ENCODE data around the gene ESPNL.

The ESPNL gene

GRCh38 chr2:238102865-238103264 is 2.7 kb downstream of the ESPNL start:
- no peak overlapping the region for H3K4me3 ChIP-seq (ENCODE audit: severe bottlenecking)
- no peak for ATAC-seq (ENCODE audit: low read depth)
- no peaks in the 10 kb centered on the region for H3K4me1 ChIP-seq (ENCODE audit: insufficient read depth, poor library complexity, severe bottlenecking)
- no peak overlapping the region for H3K27ac ChIP-seq (ENCODE audit: poor library complexity, severe bottlenecking)
- no peaks in the 10 kb centered on the region for H3K9me3 ChIP-seq (ENCODE audit: severe bottlenecking)
- no peaks in the 10 kb centered on the region for H3K36me3 ChIP-seq (ENCODE audit: low read depth)
- no peak for TF ChIP-seq CTCF (IDR thresholded peaks at IDR 0.05; ENCODE audit: poor library complexity, severe bottlenecking)
- DNase-seq (ENCODE audit: low spot score), result peak; percentile 29
- H3K27me3 ChIP-seq (ENCODE audit: insufficient read depth, poor library complexity, severe bottlenecking), result no peaks in the 10 kb centered on the region

DNA sequence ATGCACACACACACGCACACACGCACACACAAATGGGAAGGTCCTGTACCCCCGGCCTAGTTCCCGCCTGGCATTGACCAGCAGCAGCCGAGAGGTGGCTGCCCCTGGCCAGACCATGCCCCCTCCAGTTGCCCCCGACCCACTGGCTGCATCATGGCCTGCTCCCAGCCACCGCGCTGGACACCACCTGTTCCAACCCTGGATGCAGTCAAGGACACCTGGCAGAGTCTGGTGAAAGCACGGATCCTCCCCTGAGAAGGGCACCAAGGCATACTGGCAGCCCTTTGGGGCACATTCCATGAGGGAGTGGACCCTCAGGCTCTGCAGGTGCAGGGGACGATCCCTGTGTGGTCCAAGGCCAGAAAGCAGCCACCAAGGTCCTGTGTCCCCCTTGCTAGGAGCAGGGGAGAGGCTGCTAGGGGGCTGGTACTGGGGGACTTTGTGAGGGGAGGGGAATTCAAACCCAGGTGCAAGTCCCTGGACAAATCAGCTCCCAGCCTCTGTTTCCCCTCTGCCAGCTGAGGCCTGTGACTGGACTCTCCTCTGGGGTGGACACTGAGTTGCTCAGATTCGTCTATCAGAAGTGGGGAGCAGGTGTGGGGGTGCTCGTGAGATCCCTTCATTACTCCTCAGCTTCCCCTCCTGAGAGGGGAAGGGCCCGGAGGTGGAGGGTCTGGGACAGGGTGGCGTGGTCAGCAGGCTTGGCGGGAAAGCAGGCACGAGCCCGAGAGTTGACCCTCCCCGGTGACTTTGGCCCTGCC is 3.5 kb downstream of the ESPNL start:
- ATAC-seq (ENCODE audit: low read depth) (no peak), DNase-seq (ENCODE audit: low spot score) (peak; percentile 59)
- Histone ChIP-seq H3K9me3 (ENCODE audit: severe bottlenecking) (no peaks in the 10 kb centered on the region), H3K27me3 (ENCODE audit: insufficient read depth, poor library complexity, severe bottlenecking) (no peaks in the 10 kb centered on the region), H3K4me1 (ENCODE audit: insufficient read depth, poor library complexity, severe bottlenecking) (no peaks in the 10 kb centered on the region), H3K36me3 (ENCODE audit: low read depth) (no peaks in the 10 kb centered on the region), H3K27ac (ENCODE audit: poor library complexity, severe bottlenecking) (no peak overlapping the region), H3K4me3 (ENCODE audit: severe bottlenecking) (no peak overlapping the region)
- TF ChIP-seq CTCF (IDR thresholded peaks at IDR 0.05; ENCODE audit: poor library complexity, severe bottlenecking), result no peak

GRCh38 chr2:238104226-238104690 is 4.1 kb downstream of the ESPNL start:
- DNase-seq (ENCODE audit: low spot score) (no peak), ATAC-seq (ENCODE audit: low read depth) (no peak)
- TF ChIP-seq CTCF (IDR thresholded peaks at IDR 0.05; ENCODE audit: poor library complexity, severe bottlenecking), result no peak
- Histone ChIP-seq H3K27me3 (ENCODE audit: insufficient read depth, poor library complexity, severe bottlenecking) (no peaks in the 10 kb centered on the region), H3K9me3 (ENCODE audit: severe bottlenecking) (no peaks in the 10 kb centered on the region), H3K27ac (ENCODE audit: poor library complexity, severe bottlenecking) (no peak overlapping the region), H3K36me3 (ENCODE audit: low read depth) (no peaks in the 10 kb centered on the region), H3K4me3 (ENCODE audit: severe bottlenecking) (no peak overlapping the region), H3K4me1 (ENCODE audit: insufficient read depth, poor library complexity, severe bottlenecking) (no peaks in the 10 kb centered on the region)

DNA sequence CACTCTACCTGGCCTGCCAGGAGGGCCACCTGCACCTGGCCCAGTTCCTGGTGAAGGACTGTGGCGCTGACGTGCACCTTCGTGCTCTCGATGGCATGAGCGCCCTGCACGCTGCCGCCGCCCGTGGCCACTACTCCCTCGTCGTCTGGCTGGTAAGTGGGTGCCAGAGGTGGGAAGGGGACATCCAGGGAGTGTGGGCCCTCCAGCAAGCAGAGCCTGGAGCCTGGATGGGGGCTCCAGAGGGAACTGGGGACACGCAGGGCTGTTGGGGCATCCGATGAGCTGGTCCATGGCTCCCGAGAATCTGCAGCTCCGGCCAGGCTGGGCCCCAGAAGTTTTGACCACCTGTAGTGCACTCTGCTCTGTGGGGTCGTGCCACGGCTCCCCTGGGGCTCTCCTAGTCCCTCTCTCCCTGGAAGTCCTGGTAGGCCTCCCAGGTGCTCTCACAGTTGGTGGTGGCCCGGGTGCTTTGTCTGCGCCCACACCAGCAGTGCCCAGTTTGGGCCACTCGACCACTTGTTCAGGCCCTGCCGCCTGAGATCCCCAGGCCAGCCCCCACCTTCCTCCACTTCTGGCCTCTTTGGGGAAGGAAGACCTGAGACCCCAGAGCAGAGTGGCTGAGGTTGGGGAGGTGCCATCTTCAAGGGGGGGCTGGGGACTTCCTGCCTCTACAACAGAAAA is 4.7 kb downstream of the ESPNL start:
- peak; percentile 58 for DNase-seq (ENCODE audit: low spot score)
- Histone ChIP-seq H3K27ac (ENCODE audit: poor library complexity, severe bottlenecking) (no peak overlapping the region), H3K4me3 (ENCODE audit: severe bottlenecking) (no peak overlapping the region), H3K9me3 (ENCODE audit: severe bottlenecking) (no peaks in the 10 kb centered on the region), H3K36me3 (ENCODE audit: low read depth) (no peaks in the 10 kb centered on the region), H3K4me1 (ENCODE audit: insufficient read depth, poor library complexity, severe bottlenecking) (no peaks in the 10 kb centered on the region), H3K27me3 (ENCODE audit: insufficient read depth, poor library complexity, severe bottlenecking) (no peaks in the 10 kb centered on the region)
- no peak for TF ChIP-seq CTCF (IDR thresholded peaks at IDR 0.05; ENCODE audit: poor library complexity, severe bottlenecking)
- ATAC-seq (ENCODE audit: low read depth), result no peak
